GM18907 (cell line): ENCODE results near the gene RNF123.

Experiments
- ATAC-seq: cut with Tn5 transposase; IDR thresholded peaks from one replicate; pipeline ENCODE4 v1.9.1; 2021; ENCODE audit warnings: mild to moderate bottlenecking, moderate library complexity; ENCODE audit not compliant: unreplicated experiment

RNF123 gene

GRCh38 chr3:49657208-49657915 is 32.0 kb upstream of the RNF123 start:
- ATAC-seq, result no peak

- no peak for ATAC-seq
These were observed 30.6 kb upstream of the RNF123 start for GRCh38 chr3:49658711-49659110.

GRCh38 chr3:49659756-49660155 is 29.6 kb upstream of the RNF123 start:
- no peak for ATAC-seq

GRCh38 chr3:49661281-49661680 is 28.1 kb upstream of the RNF123 start:
- no peak for ATAC-seq

- no peak for ATAC-seq
These were observed 27.3 kb upstream of the RNF123 start for GRCh38 chr3:49662021-49662420.

GRCh38 chr3:49662720-49663413 is 26.5 kb upstream of the RNF123 start:
- no peak for ATAC-seq

- ATAC-seq, result no peak
These were observed 25.5 kb upstream of the RNF123 start for GRCh38 chr3:49663831-49664230.

GRCh38 chr3:49664300-49664699 is 25.1 kb upstream of the RNF123 start:
- no peak for ATAC-seq

- no peak for ATAC-seq
These were observed 23.4 kb upstream of the RNF123 start for GRCh38 chr3:49665822-49666519.

GRCh38 chr3:49666592-49666991 is 22.8 kb upstream of the RNF123 start:
- ATAC-seq, result no peak

- ATAC-seq, result no peak
These were observed 21.5 kb upstream of the RNF123 start for GRCh38 chr3:49667701-49668413.

GRCh38 chr3:49668414-49668797 is 21.0 kb upstream of the RNF123 start:
- ATAC-seq, result no peak

GRCh38 chr3:49668861-49669260 is 20.5 kb upstream of the RNF123 start:
- no peak for ATAC-seq

GRCh38 chr3:49669352-49669751 is 20.0 kb upstream of the RNF123 start:
- ATAC-seq, result no peak

- no peak for ATAC-seq
These were observed 18.4 kb upstream of the RNF123 start for GRCh38 chr3:49670940-49671290.

- no peak for ATAC-seq
These were observed 17.8 kb upstream of the RNF123 start for GRCh38 chr3:49671291-49672288.

- ATAC-seq, result peak; percentile 3
These were observed 16.1 kb upstream of the RNF123 start for GRCh38 chr3:49673121-49673714.

- peak; percentile 82 for ATAC-seq
These were observed 15.5 kb upstream of the RNF123 start, which contains the start of gene APEH for GRCh38 chr3:49673715-49674496. Gene APEH, plus strand, starts transcription at chr3:49674351. Its CDS starts 51 bp downstream, at chr3:49674402.

- ATAC-seq, result peak; percentile 21
These were observed 14.8 kb upstream of the RNF123 start for GRCh38 chr3:49674497-49674983.
